K562 treated with DMSO at 1 percent for 4 hours (cell line): Measurements from ENCODE around the gene RPS6KC1. TPM values are rescaled to one million over a fixed set of nuclear protein-coding genes. Genes with fewer than 3 reads are reported as not detected.

Experiments used
- total RNA-seq: library from RNA; unstranded; fragments of 300-600 nt; gene quantifications from 2 replicates; pipeline ENCODE4 v1.2.3, GENCODE V29; 2022; ENCODE audit not compliant: insufficient read depth

RPS6KC1 gene, protein sequence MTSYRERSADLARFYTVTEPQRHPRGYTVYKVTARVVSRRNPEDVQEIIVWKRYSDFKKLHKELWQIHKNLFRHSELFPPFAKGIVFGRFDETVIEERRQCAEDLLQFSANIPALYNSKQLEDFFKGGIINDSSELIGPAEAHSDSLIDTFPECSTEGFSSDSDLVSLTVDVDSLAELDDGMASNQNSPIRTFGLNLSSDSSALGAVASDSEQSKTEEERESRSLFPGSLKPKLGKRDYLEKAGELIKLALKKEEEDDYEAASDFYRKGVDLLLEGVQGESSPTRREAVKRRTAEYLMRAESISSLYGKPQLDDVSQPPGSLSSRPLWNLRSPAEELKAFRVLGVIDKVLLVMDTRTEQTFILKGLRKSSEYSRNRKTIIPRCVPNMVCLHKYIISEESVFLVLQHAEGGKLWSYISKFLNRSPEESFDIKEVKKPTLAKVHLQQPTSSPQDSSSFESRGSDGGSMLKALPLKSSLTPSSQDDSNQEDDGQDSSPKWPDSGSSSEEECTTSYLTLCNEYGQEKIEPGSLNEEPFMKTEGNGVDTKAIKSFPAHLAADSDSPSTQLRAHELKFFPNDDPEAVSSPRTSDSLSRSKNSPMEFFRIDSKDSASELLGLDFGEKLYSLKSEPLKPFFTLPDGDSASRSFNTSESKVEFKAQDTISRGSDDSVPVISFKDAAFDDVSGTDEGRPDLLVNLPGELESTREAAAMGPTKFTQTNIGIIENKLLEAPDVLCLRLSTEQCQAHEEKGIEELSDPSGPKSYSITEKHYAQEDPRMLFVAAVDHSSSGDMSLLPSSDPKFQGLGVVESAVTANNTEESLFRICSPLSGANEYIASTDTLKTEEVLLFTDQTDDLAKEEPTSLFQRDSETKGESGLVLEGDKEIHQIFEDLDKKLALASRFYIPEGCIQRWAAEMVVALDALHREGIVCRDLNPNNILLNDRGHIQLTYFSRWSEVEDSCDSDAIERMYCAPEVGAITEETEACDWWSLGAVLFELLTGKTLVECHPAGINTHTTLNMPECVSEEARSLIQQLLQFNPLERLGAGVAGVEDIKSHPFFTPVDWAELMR
- 11.5 and 15.6 TPM in 2 replicates for total RNA-seq

GRCh38 chr1:213051127-213051880 lies at the start of gene RPS6KC1:
RPS6KC1 (plus strand) TSS chr1:213051241; CDS start chr1:213051405, 164 bp downstream.

GRCh38 chr1:213015099-213016050 lies 35.7 kb upstream of the RPS6KC1 start, which contains the start of gene ANGEL2:
ANGEL2 (minus strand) TSS chr1:213015867; CDS start chr1:213015671, 196 bp downstream.

Other genes starting within 250 kb of the RPS6KC1 start
- not detected in 2 replicates for gene SPATA45, start 203.6 kb upstream of the RPS6KC1 start, total RNA-seq
- 1.8 and 4.9 TPM in 2 replicates for gene FLVCR1, start 193.0 kb upstream of the RPS6KC1 start, total RNA-seq
- gene VASH2, start 100.7 kb upstream of the RPS6KC1 start, total RNA-seq, result not detected in 2 replicates
- gene ANGEL2, start 35.4 kb upstream of the RPS6KC1 start, total RNA-seq, result 12.1 and 19.2 TPM in 2 replicates